Stimulated activated CD4-positive, alpha-beta T cell treated with anti-CD3 and anti-CD28 coated beads, Interleukin-2, amount 100 ng/mL, for 48 hours (primary cell): ENCODE data around the gene SLC39A9.

Source experiments
- DNase-seq, 2 donors: peaks; one replicate each; pipeline ENCODE4 v3.0.0-alpha.2; 2020

The SLC39A9 gene

GRCh38 chr14:69398053-69398817 is at the start of gene SLC39A9, which contains the start of gene ERH:
Gene SLC39A9 (plus strand): TSS chr14:69398692. CDS start chr14:69399370, 678 bp downstream.
Gene ERH (minus strand): TSS chr14:69398299. CDS start chr14:69398233, 66 bp downstream.
- DNase-seq: peak; percentile 84 to 86

- DNase-seq: no peak
These were observed 49.3 kb upstream of the SLC39A9 start for GRCh38 chr14:69349091-69349777.

- no peak for DNase-seq
These were observed 47.6 kb upstream of the SLC39A9 start for GRCh38 chr14:69350892-69351291.

GRCh38 chr14:69351385-69351784 is 47.1 kb upstream of the SLC39A9 start:
- DNase-seq: no peak

GRCh38 chr14:69351911-69352310 is 46.6 kb upstream of the SLC39A9 start:
- DNase-seq: no peak

- DNase-seq: no peak
These were observed 45.3 kb upstream of the SLC39A9 start for GRCh38 chr14:69353168-69353567.

- DNase-seq: peak; percentile 58
These were observed 43.9 kb upstream of the SLC39A9 start for GRCh38 chr14:69354383-69355153.

GRCh38 chr14:69355154-69355597 is 43.3 kb upstream of the SLC39A9 start:
- DNase-seq: no peak

- no peak for DNase-seq
These were observed 42.7 kb upstream of the SLC39A9 start for GRCh38 chr14:69355607-69356281.

- no peak for DNase-seq
These were observed 41.5 kb upstream of the SLC39A9 start for GRCh38 chr14:69356903-69357543.

GRCh38 chr14:69357544-69358200 is 40.8 kb upstream of the SLC39A9 start:
- no peak for DNase-seq

GRCh38 chr14:69358233-69358963 is 40.1 kb upstream of the SLC39A9 start:
- peak; percentile 20 to 51 for DNase-seq

- no peak for DNase-seq
These were observed 39.5 kb upstream of the SLC39A9 start for GRCh38 chr14:69358966-69359365.

GRCh38 chr14:69360438-69361108 is 37.9 kb upstream of the SLC39A9 start:
- DNase-seq: peak in 1 of 2 donors; percentile 18

- no peak for DNase-seq
These were observed 35.4 kb upstream of the SLC39A9 start for GRCh38 chr14:69363055-69363454.

GRCh38 chr14:69363964-69364363 is 34.5 kb upstream of the SLC39A9 start:
- no peak for DNase-seq

GRCh38 chr14:69364378-69364777 is 34.1 kb upstream of the SLC39A9 start:
- DNase-seq: no peak

- no peak for DNase-seq
These were observed 32.4 kb upstream of the SLC39A9 start for GRCh38 chr14:69366069-69366468.

GRCh38 chr14:69366761-69367160 is 31.7 kb upstream of the SLC39A9 start:
- no peak for DNase-seq

GRCh38 chr14:69368381-69368780 is 30.1 kb upstream of the SLC39A9 start:
- DNase-seq: no peak
